Left hindlimb (tissue), 1 donor: ENCODE results near the gene KLF8.
A peak's percentile ranks its signal among the peaks of the same experiment; 100 is the strongest.
"Not testable (repeated sequence)": the region's sequence is repeated elsewhere in the genome, so short reads cannot be mapped to it uniquely, and the experiment has no call there.

Experiments
- DNase-seq: peaks from one replicate; pipeline ENCODE4 v3.0.0-alpha.2; 2018

The KLF8 gene

DNA sequence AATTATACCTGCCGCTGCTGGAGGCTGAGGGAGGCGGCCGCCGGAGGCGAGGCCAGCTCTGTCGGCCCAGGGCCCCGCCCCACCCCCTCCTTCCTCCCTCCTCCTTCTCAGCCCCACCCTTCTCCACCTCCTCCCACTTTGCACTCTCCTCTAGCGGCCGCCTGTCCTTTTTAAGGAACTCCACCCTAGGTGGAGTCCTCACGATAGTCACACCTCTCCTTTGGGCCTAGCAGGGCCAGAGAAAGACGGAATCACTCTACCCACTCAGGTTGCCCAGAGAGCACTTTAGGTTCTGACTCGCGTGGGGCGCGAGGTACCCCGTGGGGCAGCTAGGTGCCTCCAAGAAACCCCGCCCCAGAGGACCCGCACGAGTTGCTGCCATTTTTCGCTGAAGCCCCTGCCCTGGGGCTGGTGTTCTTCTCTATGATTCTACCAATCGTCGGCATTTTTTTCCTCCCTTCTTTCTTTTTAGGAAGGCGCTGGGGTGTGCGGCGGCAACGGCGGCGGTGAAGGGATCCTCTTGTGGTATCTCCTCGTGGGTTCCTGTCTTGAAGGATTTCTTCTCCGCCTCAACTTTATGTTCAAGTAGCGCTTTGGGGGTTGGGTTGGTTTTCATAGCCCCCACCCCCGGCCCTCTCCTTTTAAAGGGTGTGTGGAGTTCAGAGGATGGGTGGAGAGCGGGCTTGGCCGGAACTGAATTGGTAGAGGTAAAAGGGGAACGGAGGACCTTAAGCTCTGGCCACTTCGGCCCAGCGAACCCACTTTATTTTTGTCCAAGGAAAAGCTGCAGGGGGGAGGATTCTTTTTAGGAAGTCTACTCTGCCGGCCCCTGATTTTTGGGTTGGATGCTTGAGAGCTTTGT, at the start of gene KLF8:
KLF8 (plus strand) TSS at position 136 of the 862 bp plus-strand sequence. CDS start 979 bp downstream, outside the sequence.
- peak; percentile 40 for DNase-seq

DNA sequence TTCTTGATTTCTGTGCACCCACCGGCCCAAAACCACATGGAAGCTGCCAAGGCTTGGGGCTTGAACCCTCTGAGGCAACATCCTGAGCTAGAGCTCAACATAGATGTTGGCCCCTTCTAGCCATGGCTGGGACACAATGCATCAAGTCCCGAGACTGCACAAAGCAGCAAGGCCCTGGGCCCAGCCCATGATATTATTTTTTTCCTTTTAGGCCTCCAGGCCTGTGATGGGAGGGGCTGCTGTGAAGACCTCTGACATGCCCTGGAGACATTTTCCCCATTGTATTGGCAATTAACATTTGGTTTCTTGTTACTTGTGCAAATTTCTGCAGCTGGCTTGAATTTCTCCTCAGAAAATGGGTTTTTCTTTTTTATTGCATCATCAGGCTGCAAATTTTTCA, 25.2 kb upstream of the KLF8 start:
- not testable (repeated sequence) for DNase-seq

DNA sequence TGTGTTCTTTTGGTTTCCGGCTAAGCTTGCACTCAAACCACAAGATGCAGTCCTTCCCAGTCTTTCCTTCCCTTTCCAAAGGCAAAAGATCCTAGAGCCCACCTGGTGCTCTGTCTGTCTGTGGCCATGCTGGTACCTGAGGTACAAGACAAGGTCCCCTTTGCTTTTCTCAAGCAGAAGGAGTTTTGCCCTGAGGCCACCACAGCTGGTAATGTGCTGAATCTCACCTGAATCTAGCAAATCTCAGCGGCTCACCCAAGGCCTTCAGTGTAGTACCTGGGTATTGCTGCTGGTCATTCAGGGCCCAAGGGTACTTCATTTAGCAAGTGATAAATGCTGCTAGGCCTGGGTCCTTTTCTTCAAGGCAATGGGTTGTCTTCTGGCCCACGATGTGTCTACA, 20.5 kb upstream of the KLF8 start:
- no peak for DNase-seq

DNA sequence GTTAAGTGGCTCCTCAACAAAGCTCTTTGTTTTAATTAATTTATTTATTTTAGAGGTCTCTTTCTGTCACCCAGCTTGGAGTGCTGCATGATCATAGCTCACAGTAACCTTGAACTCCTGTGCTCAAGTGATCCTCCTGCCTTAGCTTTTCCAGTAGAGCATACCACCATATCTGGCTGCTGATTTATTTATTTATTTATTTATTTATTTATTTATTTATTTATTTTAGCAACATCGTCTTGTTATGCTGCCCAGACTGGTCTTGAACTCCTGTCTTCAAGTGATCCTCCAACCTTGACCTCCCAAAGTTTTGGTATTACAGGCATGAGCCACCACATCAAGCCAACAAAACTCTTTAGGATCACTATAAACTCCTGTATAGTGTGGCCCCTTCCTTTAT, 15.8 kb upstream of the KLF8 start:
- no peak for DNase-seq

DNA sequence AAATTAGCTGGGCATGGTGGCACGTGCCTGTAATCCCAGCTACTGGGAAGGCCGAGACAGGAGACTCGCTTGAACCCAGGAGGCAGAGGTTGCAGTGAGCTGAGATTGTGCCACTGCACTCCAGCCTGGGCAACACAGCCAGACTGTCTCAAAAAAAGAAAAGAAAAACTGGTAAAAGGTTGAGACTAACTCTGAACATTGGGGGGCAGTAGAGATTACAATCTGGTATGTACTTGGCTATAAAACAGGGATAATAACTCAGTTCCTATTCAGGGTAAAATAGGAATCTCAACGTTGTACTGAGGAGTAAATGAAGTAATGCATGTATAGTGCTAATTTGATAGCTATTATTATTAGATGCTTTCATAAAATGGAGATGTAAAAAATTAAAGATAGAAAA, 12.5 kb upstream of the KLF8 start:
- DNase-seq: no peak

DNA sequence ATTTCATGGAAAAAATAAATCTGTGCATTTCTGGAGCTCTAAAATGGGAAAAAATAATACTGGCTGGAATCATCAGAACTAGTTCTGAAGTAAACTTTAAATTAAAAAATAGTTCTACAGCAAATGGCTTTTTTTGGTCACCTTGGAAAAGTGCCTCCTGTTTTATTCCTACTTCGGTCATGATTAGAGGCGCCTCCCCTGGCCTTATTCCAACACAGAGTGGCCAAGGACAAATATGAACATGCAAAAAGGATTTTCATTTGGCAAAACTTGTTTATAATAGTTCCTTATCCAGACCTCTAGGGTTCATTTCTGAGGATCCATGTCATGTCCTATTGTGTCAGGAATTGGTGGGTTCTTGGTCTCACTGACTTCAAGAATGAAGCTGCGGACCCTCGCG, 11.1 kb upstream of the KLF8 start:
- no peak for DNase-seq

DNA sequence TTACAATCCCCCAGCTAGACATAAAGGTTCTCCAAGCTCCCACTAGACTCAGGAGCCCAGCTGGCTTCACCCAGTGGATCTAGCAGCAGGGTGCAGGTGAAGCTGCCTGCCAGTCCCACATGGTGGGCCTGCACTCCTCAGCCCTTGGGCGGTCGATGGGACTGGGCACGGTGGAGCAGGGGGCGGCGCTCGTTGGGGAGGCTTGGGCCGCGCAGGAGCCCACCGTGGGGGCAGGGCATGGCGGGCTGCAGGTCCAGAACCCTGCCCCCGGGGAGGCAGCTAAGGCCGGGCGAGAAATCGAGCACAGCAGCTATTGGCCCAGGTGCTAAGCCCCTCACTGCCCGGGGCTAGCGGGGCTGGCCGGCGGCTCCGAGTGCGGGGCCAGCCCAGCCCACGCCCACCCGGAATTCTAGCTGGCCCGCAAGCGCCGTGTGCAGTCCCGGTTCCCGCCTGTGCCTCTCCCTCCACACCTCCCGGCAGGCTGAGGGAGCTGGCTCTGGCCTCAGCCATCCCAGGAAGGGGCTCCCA, 9.6 kb upstream of the KLF8 start:
- DNase-seq: no peak

DNA sequence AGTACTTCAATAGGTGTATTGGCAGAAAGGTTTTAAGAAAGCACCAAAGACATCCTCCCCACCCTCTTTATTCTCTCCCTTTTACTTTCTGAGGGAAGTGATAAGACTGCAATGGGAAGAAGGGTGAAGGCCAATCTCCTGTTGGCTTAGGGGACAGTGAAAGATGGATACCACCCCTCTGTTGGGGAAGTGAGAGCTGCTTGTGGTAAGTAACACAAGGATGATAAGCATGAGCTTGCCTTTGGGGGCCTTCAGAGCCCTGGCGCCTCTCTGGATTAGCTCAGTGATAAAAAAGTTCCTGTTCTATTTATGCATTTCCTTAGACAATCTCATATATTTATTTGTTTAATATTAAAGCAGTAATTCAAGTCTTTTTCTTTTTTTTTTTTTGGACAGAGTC, 5.2 kb upstream of the KLF8 start:
- no peak for DNase-seq

DNA sequence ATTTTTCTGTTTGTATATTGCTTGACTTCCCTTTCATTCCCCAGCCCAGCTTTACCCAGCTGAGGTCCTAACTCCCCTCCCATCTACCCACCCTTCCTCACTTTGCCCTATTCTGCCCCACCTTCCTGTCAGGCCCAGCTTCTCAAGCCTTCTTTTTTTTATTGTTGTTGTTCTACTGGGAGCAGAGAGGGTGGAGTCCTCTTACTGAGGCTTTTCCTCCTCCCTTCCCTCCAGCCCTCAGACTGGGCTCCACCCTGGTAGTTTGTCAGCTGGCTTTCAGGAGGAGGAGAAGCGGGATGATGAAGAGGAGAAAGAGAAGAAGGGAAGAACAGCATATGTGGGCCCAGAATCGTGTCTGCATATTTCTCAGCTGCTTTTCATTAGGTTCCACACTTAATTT, 3.2 kb upstream of the KLF8 start:
- no peak for DNase-seq

DNA sequence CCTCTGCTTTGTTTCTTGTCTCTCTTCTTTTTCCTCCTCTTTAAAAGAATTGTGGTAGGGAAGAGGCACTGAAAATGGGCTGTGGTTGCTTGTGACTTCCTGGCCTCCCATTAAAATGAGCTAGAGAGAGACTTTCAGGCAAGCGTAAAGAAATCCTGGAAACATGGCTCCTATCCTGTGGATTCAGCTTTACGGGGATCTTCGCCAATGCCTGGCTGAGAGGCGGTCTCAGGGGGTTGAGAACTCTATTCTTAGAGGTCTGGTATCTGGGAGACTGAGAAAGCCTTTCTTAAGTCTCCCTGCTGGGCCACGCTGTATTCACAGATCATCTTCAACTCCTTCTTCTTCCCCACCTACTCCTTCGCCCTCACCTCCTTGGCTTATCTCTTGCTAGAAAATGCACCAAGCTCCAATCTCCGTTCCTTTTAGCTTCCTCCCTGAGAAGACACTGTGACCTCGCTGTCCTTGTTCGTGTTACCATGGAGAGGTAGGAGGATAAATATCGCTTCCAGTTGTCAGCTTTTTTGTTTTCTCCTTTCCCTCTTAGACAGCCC, 542 bp upstream of the KLF8 start:
- no peak for DNase-seq

DNA sequence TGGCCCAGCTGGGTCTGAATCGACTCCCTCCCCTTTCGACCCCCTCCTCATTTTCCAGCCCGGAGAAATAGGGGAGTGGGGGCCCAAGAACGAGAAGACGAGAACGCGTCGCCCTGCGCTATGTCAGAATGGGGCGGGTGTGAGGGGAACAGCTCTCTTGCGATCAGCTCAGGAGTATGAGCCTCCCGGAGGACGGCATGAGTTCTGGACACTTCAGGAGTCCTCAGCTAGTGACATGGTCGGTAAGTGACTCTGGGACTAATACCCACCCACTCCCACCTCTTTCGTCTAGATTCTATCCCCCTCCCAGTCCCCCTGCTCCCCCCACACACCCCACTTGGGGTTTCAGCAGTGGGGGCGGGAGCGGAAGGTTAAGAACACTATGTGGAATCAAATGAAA, 944 bp downstream of the KLF8 start:
- DNase-seq: no peak

DNA sequence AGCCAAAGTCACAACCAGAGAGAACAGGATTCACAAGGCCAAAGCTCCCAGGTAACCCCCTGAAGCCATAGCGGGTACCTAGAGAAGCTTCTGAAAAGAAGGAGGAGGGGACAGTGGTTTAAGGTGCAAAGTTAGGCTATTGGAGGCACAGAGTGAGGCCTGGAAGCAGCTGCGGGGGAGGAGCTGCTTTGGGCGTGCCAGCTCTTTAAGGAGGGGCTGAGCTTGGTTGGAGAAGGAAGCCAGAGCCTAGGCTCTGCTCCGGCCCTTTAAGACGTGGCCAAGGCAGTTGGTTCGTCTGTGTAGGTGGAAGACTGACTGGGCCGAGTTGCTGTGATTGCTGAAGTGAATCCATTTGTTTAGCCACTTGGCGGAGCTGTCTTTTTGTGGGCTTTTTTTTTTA, 1.5 kb downstream of the KLF8 start:
- peak; percentile 51 for DNase-seq

DNA sequence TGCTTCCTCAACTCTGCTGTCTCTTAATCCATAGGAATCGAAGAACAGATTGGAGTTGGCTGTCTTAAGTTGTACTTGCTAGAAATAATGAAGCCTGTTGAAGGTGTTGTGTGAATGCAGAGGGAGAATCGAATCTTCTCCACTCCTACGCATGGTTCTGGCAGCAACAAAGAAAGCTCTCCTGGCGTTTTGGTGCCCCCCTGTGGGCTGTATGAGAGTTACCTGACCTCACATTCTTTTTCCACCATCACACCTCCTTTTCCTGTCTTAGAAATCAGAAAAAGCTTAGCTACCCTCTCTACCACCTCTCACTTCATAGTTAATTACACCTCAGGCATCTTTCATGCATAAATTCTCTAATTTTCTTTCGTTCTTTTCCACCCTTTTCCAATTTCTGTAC, 16.3 kb downstream of the KLF8 start:
- peak; percentile 29 for DNase-seq

DNA sequence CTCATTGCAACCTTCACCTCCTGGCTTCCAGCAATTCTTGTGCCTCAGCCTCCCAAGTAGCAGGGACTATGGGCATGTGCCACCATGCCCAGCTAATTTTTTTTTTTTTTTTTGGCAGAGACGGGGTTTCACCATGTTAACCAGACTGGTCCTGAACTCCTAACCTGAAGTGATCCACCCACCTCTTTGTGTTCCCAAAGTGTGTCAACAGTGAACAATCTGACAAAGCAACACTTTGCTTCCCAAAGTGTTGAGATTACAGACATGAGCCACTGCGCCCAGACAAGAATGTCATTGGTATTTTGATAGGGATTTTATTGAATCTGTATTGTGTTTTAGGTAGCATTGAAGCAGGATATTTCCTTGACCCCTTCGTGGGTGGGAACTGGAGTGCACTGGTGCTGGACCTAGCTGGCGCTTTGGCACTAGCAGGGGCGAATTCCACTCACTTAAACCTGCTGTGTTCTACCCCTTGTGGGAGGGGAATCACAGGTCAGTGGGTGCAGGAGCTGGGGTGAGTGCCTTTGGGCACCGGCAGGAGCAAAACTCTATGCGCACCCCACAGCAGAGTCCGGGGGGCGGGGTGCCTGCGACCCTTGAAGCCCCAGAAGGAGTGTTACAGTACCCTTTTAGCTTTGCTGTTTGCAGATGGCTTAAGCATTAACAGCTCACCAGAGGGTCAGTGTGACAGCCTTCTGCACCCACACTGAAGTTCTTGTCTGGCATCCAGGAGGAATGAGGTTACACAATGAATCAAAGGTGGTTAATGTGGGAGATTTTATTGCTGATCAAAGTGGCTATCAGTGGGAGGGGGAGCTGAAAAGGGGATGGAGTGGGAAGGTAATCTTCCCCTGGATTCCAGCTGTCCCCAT, 21.9 kb downstream of the KLF8 start:
- no peak for DNase-seq

DNA sequence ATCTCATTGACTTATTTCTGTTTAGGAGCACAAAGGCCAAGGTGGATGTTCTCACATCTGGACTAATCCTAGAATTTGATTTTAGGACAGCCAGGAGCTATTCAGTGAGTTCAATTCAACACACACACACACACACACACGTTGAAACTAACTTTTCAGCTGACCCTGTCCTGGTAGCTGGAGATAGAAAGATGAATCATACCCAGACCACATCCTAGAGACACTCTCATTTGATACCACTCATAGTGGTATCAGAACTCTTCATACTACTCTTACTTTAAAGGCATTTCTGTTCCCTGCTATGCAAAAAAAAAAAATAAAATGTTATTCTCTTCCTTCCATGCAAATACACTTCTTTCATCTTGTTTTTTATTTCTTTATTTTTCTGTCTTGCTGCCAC, 36.7 kb downstream of the KLF8 start:
- DNase-seq: no peak

DNA sequence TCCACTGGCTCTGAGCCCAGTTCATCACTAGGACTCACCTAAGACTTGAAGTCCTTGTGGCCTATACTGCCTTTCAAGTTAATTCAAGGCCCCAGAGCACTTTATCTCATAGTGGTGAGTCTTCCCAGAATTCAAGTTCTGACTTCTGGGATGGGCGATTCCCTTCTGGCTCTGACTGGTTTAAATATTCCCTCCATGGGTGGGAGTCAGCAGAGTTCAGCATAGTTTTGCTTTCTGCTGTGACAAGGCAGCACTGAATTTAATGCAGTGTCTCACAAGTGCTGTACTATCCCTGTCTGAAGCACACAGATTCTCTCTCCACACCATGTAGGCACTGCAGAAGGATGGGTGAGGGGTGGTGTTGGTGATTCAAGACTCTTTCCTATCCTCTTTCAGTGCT, 46.5 kb downstream of the KLF8 start:
- no peak for DNase-seq

DNA sequence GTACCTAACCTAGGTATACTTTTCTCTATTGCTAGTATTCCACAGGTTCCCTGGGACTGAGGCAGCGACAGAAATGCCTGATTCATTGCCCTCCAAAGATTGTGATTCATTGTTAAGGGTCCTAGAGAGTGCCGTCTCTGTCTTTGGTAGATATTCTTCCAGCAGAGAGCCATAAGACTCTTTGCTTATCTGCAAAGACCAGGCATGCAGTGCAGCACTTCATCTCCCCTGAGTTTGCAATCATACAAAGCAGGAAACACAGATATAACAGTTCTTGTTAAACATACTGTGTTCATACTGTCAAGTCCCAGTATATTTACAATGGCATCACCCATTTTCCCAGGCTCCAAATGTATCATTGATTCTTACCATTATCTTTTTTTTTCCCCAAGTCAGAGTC, 47.7 kb downstream of the KLF8 start:
- no peak for DNase-seq

DNA sequence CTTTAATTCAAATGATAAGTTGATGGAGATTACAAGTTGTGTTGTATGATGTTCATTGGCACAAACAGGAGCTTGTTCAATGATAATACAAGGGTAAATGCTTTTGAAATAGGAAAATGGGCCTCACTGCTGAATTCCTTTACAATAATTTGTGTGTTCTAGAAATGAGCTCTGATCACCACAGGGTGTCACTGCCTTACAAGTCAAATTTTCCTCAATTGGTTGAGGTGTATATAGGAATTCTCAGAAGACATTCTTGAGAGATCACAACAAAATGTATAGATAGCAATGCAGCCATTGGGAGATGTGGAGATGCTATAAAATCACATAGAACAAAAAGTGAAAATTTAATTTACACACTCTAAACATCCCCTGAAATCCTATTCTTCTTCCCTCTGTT, 49.6 kb downstream of the KLF8 start:
- no peak for DNase-seq

DNA sequence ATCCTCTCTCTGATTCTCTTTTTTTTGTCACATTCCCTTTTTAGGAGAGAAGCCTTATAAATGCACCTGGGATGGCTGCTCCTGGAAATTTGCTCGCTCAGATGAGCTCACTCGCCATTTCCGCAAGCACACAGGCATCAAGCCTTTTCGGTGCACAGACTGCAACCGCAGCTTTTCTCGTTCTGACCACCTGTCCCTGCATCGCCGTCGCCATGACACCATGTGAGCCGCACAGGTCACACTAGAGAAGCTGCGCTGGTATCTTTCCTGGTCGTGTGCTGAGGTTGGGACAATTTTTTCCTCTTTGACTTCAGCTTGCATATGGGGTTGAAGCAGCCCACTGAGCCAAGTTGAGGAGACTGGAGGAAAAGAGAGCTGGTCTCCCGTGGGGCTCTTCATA, 52.1 kb downstream of the KLF8 start:
- DNase-seq: no peak

DNA sequence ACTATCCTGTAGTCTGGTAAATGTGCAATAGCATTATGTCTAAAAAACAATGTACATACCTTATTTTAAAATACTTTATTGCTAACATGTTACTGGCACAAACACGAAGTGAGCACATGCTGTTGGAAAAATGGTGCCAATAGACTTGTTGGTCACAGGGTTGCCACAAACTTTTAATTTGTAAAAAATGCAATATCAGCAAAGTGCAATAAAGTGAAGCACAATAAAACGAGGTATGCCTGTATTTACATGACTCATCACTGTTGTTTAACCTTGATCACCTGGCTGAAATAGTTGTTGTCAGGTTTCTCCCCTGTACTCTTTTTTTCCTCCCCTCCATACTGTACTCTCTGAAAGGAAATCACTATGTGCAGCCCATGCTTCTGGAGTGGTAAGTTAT, 56.5 kb downstream of the KLF8 start:
- no peak for DNase-seq

DNA sequence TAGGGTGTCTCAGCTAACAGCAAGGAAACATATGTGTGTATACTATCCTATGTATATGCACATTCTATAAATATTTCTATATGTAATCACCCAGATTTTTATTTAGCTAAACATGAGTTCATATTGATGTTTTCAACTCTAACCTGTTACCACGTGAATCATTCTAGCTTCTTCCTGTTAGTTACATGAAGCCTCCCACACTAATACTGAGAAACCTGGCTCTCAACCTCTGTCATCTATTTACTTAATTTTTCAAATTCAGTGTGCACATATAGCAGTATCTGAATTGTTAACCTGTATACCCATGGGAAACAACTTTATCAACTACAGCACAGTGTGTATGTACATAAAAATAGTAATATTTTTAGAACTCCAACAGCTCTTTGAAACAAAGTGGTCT, 57.3 kb downstream of the KLF8 start:
- no peak for DNase-seq

DNA sequence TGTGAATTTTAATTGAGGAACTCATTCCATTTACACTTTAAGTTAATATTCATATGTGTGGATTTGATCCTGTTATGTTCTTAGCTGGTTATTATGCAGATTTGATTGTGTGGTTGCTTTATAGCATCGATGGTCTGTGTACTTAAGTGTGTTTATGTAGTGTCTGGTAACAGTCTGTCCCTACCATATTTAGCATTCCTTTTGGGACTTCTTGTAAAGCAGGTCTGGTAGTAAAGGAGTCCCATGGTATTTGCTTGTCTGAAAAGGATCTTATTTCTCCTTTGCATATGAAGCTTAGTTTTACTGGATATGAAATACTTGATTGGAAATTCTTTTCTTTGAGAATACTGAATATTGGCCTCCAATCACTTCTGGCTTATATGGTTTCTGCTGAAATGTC, 76.6 kb downstream of the KLF8 start:
- DNase-seq: no peak

DNA sequence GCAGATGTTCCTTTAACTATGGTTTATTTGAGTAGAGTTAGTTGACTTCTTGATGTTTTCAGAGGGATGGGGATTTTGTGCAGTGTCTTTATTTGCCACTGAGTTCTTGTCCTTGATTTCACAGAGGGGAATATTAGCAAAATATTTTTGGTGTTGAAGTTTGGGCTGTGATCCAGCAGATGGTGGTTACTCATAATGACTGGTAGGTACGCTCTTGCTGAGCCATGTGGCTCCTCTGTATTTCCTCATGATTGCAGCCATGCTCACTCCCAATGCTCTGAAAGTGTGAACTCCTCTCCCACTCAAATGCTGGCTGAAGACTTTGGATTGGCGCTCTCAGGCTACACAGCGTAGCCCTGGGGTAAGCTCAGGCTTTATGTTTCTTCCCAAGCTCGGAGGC, 77.7 kb downstream of the KLF8 start:
- no peak for DNase-seq

DNA sequence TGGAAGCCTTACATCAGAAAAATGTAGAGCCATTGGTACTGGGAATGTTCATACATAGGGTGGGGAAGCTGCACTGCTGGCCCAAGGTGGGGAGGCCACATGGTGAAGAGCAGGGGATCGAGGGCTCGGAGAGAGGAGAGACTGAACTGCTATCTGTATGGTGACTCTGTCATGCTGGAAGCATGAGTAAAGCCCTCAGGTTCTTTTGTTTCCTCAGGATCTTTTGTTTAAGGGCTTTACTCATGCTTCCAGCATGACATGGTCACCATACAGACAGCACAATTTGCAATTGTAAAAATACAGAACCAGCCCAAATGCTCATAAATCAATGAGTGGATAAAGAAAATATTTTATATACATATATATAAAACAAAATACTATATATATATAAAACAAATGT, 78.4 kb downstream of the KLF8 start:
- DNase-seq: no peak
